HG03558 (cell line): ENCODE measurements around the gene USH1C.

Source experiments
- ATAC-seq: cut with Tn5 transposase; IDR thresholded peaks from one replicate; pipeline ENCODE4 v1.9.1; 2021; ENCODE audit warnings: moderate number of reproducible peaks; ENCODE audit not compliant: unreplicated experiment; ENCODE audit errors: extremely low read depth

USH1C gene

DNA sequence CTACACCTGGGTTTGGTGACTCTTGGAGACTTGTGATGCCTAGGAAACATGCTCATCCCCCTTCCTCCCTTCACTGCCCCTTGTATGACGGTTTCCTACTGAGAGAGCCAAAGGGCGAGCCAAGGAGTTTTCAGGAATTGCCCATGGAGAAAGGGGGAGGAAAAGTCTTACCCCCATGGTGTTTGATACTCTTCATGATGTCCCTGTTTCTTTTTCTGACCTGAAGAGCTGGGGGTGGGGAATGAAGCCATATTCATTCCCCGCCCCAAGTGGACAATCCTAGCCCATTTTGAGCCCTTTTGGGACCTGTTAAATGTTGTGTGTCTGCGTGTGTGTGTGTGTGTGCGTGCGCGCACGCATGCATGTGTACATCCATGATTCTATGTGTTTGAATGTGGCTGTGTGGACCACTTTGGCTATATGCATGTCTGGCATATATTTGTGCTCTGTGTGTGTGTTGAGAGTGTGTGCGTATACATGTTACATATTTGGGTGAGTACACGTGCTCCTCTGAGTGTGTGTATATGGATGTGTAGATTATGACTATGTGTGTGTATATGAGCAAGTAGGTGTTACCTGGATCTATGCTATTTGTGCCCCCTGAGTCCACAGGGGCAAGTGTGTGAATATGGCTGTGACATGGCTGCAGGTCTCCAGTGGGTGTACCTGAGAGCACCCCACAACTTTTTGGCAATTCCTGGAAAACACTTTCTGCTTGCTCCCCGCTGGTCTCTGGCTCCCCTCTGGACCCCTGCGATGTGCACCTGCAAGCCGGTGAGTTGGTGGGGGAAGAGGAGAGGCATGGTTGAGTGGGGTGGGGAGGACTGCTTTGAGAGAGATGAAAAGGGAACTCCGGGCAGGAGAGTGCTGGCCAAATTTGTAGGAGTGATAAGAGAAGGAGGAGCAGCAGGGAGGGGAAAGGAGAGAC, 27.5 kb upstream of the USH1C start:
- ATAC-seq: no peak

DNA sequence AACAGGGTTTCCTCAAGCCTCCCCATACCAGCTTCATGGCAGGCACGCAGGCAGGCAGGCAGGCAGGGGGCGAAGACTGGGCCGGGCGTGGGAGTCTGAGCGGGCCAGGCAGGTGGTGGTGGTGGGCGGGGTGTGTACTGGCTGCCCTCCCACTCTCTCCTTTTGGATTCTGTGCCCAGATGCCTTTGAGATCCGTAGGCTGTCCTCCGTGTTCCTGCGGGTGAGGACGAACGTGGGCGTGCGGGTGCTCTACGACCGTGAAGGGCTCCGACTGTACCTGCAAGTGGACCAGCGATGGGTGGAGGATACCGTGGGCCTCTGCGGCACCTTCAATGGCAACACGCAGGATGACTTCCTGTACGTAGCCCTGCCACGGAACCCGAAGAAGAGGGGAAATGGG, 25.8 kb upstream of the USH1C start:
- no peak for ATAC-seq

DNA sequence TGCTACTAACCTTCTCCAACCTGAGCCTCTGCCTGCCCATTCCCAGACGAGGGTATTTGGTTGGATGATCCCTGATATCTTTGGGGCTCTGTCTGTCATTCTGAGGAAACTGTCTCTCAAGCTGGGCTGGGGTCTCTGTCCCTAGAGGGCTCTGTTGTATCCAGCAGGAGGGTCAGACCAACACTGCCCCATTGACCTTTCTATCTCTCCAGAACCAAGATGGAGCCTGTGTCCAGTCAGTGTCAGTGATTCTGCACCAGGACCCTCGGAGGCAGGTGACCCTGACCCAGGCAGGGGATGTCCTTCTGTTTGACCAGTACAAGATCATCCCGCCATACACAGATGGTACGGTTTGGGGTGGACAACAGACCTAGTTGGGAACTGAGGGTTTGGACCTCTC, 24.7 kb upstream of the USH1C start:
- no peak for ATAC-seq

DNA sequence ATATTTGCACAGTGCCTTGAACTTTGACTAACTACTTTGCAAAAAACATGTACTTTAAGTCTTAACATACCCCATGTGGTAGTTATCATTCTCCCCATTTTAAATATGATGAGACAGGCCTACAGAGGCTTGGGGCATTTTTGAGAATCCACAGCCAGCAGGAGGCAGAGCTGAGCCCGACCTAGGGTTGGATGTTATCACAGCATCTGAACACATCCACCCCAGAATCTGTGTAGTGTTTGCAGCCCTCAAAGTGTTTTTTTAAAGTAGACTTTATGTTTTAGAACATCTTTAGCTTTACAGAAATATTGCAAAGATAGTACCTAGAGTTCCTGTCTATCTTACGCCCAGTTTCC, 20.4 kb upstream of the USH1C start:
- no peak for ATAC-seq

DNA sequence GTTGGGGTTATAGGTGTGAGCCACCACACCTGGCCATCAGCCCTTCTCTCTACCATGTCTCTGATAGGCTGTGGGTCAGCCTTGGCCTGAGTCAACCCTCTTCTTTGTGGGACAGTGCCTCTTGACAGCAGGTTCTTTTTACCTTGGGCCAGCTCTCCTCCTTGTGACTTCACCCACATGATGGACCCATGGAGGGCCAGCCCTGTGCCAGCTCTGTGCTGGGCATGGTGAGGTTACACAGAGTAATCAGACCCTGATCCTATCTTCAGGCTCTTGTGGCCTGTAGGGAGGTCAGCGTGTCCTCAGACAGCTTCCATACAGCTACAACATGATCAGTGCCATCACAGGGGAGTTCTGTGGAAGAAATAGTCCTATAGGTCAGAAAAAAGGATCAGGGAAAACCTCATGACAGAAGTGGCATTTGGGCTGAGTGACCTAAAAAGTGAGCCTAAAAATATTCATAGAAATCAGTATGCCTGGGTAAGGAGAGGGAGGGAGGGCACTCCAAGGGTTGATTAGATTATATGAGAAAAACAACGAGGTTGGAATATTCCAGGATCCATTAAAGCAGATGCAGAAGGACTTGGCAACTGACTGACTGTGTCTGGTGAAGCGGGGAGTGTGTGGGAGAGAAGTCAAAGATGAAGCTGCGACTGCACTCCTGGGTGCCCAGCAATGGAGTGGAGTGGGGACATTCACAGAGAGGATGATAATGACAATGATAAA, 19.9 kb upstream of the USH1C start:
- ATAC-seq: no peak

DNA sequence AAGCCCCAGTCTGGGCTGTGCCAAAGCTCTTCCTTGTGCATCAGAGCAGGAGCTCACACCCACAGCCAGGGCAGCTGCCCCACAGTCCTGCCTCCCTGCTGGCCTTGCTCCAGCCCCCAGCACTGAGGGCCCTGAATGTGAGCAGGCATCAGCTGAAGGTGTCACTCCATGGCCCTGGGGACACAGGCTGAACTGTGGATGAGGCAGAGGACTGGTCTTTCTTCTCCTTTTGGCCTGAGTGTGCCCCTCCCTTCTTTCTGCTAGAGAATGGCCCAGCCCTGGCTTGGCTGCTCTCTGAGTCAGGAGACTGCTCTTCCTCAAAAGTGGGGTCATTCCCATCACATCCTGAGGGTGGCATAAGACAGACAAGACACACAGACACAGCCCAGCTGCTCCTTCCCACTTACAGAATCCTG, 19.0 kb upstream of the USH1C start:
- ATAC-seq: no peak

DNA sequence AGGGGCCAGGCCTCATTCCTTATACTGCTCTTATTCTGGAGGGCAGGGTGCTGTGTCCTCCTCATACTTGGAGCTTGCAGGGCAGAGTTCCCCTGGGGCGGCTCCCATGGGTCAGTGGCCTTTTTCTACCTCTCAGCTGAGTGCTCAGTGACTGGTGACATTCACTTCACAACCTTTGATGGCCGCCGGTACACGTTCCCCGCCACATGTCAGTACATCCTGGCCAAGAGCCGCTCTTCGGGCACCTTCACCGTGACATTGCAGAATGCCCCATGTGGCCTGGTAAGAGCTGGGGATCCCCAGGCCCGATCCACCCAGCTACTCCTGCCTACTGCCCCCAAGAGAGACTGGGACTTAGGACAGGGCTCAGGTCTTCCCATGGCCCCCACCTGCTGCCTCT, 17.3 kb upstream of the USH1C start:
- ATAC-seq: no peak

DNA sequence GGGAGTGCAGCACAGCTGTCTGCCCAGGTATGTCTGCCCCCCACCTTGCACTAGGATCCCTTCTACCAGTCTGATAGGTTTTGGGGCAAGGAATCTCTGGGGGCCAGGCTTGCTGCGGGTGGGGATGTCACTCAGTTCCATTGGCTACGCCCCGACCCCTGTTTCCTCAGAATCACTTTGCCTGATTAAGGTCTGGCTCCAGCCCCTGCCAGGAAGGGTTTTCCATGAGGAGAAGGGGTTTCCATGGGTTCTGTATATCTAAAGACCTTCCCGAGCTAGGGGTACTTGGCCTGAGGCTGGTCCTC, 16.8 kb upstream of the USH1C start:
- ATAC-seq: no peak

DNA sequence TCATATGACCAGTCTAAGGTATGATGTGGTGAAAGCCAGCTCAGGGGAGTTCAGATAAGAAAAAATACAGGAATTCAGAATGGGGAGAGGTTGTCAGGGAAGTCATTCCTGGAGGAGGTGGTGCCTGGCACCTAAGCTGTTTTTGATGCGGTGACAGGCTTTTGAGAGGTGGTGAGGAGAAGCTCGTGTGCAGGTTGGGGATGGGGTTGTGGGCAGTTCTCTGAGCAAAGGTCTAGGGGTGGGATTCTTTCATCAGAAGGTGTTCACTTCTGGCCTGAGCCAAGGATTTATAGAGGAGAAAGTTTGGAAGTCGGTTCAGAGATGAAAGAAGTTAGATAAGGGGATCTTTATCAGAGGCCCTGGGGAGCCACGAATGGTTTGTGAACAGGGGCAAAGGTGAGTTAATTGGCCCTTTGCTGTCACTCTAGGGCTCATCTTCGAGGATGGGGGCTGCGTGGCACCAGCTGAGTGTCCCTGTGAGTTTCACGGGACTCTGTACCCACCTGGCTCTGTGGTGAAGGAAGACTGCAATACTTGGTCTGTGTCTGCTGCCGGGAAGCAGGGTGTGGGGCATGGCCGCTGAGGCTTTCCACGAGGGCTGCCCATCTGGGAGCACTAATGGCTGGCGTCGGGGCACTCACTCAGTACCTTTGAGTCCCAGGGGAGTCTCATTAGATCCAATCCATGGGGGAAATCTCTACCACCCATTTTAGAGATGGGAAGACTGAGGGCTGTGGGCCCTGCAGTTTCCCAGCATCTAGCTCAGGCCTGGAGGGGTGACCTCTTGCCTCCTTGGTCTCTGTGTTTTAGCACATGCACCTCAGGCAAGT, 16.3 kb upstream of the USH1C start:
- ATAC-seq: no peak

DNA sequence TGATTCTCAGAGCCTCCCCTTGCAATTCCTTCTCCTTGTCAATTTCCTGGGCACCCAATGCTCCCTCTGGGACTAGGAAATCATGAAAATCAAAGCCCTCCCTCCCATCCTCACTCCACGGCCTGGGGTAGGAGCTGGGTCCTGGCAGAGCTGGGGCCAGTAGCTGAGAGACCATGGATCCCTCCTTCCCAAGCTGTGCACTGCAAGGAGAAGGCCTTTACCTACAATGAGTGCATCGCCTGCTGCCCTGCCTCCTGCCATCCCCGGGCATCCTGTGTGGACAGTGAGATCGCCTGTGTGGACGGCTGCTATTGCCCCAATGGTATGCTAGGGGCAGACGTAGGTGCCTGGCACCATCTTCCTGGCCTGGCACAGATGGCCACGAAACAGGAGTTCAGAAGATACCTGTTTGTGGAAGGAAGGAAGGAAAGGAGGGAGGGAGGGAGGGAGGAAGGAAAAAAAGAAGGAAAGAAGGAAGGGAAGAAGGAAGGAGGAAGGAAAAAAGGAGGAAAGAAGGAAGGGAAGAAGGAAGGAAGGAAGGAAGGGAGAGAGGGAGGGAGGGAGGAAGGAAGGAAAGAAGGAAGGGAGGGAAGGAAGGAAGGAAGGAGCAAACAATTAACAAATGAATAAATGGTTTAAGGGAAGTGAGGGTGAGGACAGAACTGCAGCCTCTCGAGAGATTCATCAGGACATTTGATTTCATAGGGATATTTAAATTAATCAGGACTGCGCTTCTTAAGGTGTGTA, 15.3 kb upstream of the USH1C start:
- ATAC-seq: no peak

DNA sequence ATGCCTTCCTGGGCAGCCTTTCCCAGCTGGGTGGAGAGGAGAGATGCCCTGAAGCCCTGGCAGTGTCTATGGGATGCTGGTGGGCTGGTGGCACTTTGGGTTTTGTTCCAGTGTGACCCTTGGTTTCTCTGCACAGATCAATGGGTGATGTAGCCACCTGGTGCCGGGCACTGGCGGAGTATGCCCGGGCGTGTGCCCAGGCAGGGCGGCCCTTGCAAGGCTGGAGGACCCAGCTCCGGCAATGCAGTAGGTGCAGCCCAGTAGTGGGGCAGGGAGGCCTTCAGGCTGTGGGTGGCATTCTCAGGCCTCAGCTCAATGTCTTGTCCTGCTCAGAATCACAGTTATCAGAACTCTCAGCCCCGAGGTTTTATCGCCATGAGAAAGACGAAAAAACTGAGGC, 14.7 kb upstream of the USH1C start:
- ATAC-seq: no peak

DNA sequence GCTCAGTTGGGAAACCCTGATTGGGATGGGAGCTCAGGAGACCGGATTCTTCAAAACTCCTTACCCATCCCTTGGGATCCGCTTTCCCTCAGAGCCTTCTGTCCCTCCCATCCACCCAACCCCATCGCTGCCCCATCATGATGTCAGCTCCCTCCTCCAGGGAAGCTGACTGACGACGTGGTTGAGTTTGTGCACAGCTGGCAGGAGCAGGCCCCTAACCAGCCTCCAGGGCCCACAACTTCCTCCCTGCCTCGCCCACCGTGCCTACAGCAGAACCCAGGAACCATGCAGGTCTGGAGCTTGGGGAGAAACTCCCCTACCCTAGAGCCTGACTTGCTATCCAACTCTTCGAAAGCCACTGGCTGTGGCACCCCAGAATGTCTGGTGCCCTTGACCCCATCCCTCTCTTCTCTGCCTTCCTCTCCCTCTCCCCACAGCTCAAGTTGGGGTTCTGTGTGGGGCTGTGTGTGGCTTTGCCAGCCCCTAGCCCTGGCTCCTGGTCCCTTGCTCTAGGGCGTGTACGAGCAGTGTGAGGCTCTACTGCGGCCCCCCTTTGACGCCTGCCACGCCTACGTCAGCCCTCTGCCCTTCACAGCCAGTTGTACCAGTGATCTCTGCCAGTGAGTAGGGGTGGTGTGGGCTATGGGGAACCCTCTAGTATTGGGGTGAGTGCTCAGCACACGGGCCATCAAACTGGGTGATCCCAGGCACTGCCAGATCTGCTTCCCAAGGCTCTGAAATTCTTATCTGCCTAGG, 14.0 kb upstream of the USH1C start:
- ATAC-seq: no peak

DNA sequence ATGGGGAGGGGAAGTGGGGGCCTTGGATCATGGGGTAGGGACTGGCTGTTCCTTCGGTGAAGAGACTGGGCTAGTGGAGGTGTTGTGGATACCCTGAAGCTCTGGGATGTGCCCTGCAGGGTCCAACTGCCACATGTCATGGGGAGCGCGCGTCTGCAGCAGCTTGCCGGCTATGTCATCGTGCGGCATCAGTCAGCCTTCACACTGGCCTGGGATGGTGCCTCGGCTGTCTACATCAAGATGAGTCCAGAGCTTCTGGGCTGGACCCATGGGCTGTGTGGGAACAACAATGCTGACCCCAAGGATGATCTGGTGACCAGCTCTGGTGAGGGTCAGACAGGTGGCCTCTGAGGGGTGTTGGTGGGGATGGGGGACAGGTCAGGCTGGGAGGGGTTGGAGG, 12.8 kb upstream of the USH1C start:
- ATAC-seq: no peak

DNA sequence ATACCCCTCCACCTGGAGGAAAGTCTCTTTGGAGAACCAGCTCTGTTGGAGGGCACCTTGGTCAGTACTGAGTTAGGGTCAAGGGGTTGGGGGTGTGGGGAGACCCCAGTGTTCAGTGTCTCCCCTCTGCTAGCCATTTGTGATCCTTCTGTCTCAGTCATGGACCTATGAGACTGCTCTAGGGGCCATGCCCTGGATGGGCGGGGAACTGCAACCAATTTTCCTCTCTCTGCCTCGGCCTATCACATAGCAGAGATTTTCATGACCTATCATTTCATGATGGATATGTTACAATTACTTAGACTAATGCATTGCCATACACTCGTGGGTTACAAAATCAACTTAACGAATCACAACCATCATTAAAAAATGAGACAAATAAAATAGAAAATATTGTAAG, 10.3 kb upstream of the USH1C start:
- no peak for ATAC-seq

DNA sequence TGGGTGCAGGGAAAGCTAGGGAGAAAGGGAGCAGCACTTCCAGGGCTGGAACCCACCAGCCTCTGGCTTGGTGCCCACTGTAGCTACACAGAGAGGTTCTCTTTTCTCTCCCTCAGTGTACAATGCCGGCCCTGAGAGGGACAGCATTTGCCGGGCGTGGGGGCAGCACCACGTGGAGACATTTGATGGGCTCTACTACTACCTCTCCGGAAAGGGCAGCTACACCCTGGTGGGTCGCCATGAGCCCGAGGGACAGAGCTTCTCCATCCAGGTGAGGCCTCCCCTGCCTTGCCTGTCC, 9.0 kb upstream of the USH1C start:
- no peak for ATAC-seq

DNA sequence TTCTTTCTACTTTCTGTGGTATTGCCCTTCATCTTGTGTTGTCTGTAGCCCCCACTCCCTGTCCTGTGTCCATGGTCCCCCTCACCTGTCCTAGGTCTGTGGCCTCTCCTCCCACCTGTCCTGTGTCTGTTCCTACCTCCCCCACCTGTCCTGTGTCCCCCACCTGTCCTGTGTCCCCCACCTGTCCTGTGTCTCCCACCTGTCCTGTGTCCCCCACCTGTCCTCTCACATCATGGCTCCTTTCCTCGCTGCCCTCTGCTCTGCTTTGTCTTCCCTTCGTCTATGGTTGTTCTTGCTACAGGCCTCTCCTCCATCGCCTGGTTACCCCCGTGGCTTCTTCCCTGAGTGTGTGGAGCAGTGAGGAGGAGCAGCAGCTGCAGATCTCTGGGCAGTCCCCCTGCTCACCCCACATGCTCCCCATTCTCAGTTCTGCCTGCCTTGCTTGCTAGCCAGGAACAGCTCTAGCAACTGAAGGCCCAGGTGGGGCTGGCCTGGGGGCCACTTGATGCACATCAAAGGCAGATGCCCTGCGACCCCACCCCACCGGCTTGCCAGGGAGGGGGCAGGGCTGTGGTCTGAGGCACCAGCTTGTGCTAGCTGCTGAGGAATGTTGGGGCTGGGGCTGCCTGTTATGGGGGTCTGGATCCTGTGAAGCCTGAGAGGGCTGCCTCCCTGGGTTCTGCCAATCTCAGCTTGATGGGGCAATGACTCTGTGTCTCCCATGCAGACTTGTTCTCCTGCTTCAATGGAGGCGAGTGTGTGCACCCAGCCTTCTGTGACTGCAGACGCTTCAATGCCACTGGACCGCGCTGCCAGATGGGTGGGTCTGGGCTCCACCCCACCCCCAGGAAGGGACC, 8.4 kb upstream of the USH1C start:
- ATAC-seq: no peak

DNA sequence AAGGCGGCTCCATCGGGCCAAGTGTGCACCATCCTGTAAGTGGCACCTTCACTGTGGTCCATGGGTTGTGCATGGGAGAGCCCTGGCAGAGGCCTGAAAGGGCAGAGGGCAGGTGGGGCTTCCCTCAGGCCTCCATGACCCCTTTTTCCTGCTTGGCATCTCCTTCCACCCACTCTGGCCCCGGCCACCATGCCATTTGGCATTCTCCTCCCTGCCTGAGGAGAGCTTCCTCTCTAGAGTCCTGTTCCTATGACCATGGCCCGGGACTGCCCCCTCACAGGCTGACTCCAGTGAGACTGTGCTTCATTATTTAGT, 7.8 kb upstream of the USH1C start:
- ATAC-seq: no peak

DNA sequence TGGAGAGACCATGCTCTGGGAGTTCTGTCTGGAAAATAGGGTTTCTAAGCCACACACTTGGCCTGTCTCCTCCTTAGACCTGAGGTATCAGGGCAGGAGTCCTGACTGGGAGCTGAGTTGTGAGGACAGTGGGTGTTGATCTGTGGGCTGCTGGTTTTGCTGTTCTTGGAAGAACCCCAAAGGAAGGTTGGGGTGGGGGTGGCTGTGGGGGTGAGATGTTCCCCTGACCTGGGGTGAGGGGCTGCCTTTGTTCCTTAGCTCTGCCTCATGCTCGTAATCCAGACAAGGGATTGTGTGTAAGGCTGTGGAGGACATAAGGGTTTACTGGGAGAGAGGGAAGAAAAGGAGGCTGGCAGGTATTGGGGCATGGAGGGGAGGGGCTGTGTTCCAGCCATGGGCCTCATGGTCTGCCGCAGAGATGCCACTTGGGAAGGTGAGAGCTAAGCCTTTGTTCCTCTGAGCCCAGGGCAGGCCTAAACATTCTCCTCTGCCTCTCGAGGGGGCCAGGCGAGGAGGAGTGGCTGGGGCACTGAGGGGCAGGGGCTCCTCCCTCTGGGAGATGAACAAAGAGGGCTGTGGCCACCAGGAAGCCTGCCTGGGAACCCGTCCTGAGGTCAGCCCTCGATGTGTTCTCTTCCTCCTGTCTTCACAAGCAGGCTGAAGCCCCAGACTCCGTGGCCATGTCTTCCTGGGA, 7.3 kb upstream of the USH1C start:
- no peak for ATAC-seq
